CD4-positive, alpha-beta T cell treated with Interleukin-10 for 1 hour (primary cell): ENCODE results near the gene IL32.

ENCODE experiments used
- DNase-seq: peaks from one replicate; pipeline ENCODE4 v3.0.0-alpha.2; 2020

IL32 gene

GRCh38 chr16:3094289-3095027 lies 29.0 kb downstream of the IL32 start:
- DNase-seq: peak; percentile 79

- DNase-seq: peak; percentile 84
These were observed 30.4 kb downstream of the IL32 start for GRCh38 chr16:3095869-3096268.

GRCh38 chr16:3096362-3096761 lies 30.9 kb downstream of the IL32 start:
- no peak for DNase-seq

GRCh38 chr16:3097266-3097665 lies 31.8 kb downstream of the IL32 start:
- DNase-seq: no peak

GRCh38 chr16:3098459-3099394 lies 33.3 kb downstream of the IL32 start, which contains the start of gene ZSCAN10:
Gene ZSCAN10, minus strand, starts transcription at chr16:3099294. Its CDS starts 6,357 bp downstream, at chr16:3092937.
- DNase-seq: no peak

GRCh38 chr16:3099395-3099731 lies 33.9 kb downstream of the IL32 start:
- DNase-seq: no peak

GRCh38 chr16:3099732-3100499 lies 34.5 kb downstream of the IL32 start:
- DNase-seq: peak; percentile 93

GRCh38 chr16:3101018-3101840 lies 35.8 kb downstream of the IL32 start:
- DNase-seq: peak; percentile 75

GRCh38 chr16:3101841-3102470 lies 36.5 kb downstream of the IL32 start:
- peak; percentile 47 for DNase-seq

GRCh38 chr16:3106205-3106928 lies 40.9 kb downstream of the IL32 start:
- peak; percentile 93 for DNase-seq

- DNase-seq: no peak
These were observed 46.8 kb downstream of the IL32 start, which contains the start of gene ZNF205 for GRCh38 chr16:3112058-3112880. Gene ZNF205, plus strand, starts transcription at chr16:3112586. Its CDS starts 845 bp downstream, at chr16:3113431.

- DNase-seq: no peak
These were observed 47.6 kb downstream of the IL32 start for GRCh38 chr16:3112881-3113574.

GRCh38 chr16:3113765-3114479 lies 48.5 kb downstream of the IL32 start:
- no peak for DNase-seq

- no peak for DNase-seq
These were observed 49.6 kb downstream of the IL32 start for GRCh38 chr16:3115003-3115402.

GRCh38 chr16:3115561-3115960 lies 50.1 kb downstream of the IL32 start:
- no peak for DNase-seq

GRCh38 chr16:3118204-3118790 lies 52.9 kb downstream of the IL32 start:
- DNase-seq: no peak

- no peak for DNase-seq
These were observed 53.4 kb downstream of the IL32 start for GRCh38 chr16:3118846-3119245.
